ENCODE data around the gene CMIP.

GRCh38 chr16:81409016-81409556, 35.5 kb upstream of the CMIP start:
- TF ChIP-seq CTCF (IDR thresholded peaks at IDR 0.05), result no peak
- no peak for TF ChIP-seq POLR2A (IDR thresholded peaks at IDR 0.05)

Measured in esophagus squamous epithelium (tissue), 4 donors.